SK-N-MC (cell line): ENCODE measurements around the gene WNT3.

Experiments
- DNase-seq: peaks from one replicate; pipeline ENCODE4 v3.0.0-alpha.2; 2011; ENCODE audit warnings: low read depth, low spot score
- H3K27ac ChIP-seq: fragments of 200-600 bp; sonication (generic); 2 replicates; pipeline ENCODE4 v1.5.1; 2016; ENCODE audit warnings: mixed run types
- H3K36me3 ChIP-seq: fragments of 200-600 bp; sonication (generic); 2 replicates; pipeline ENCODE4 v1.6.1; 2017; ENCODE audit warnings: antibody characterized with exemption, low read length, mixed read lengths; ENCODE audit not compliant: insufficient read depth
- H3K4me3 ChIP-seq: fragments of 200-600 bp; sonication (generic); 2 replicates; pipeline ENCODE4 v1.5.1; 2016
- H3K9ac ChIP-seq: fragments of 200-600 bp; sonication (generic); 2 replicates; pipeline ENCODE4 v1.8.0; 2017; ENCODE audit warnings: mixed run types, mixed read lengths; ENCODE audit not compliant: insufficient read length
- H3K9me3 ChIP-seq: fragments of 200-600 bp; sonication (generic); 2 replicates; pipeline ENCODE4 v1.6.1; 2017; ENCODE audit warnings: low read depth, mild to moderate bottlenecking, antibody characterized with exemption, low read length, moderate library complexity, mixed read lengths
- EZH2 ChIP-seq: fragments of 200-600 bp; sonication (generic); IDR thresholded peaks from one replicate; pipeline ENCODE4 v1.6.1; 2017; ENCODE audit warnings: antibody characterized with exemption
- FOXP2 ChIP-seq: optimal IDR thresholded peaks from 2 replicates; pipeline ENCODE3; 2011; ENCODE audit warnings: mild to moderate bottlenecking, moderate library complexity; ENCODE audit not compliant: insufficient read depth; ENCODE audit errors: extremely low read length, control extremely low read depth
- POLR2AphosphoS5 ChIP-seq: IDR thresholded peaks from 2 replicates; pipeline ENCODE4 v1.6.1; 2012; ENCODE audit warnings: mild to moderate bottlenecking, low read depth, low read length, borderline replicate concordance

Gene WNT3

GRCh38 chr17:46732754-46733398, 85.6 kb downstream of the WNT3 start:
- H3K9ac ChIP-seq, result no peak overlapping the region
- H3K9me3 ChIP-seq, result no peaks in the 10 kb centered on the region
- H3K36me3 ChIP-seq, result no peaks in the 10 kb centered on the region; the same call in 1 of the 2 replicates
- peak; percentile 73 for DNase-seq
- peak overlapping the region; percentile 74 for H3K4me3 ChIP-seq
- H3K27ac ChIP-seq, result peak overlapping the region; percentile 93
- TF ChIP-seq EZH2 (no peak), FOXP2 (peak; percentile 49)

GRCh38 chr17:46732160-46732559, 86.3 kb downstream of the WNT3 start:
- TF ChIP-seq POLR2AphosphoS5 (no peak), FOXP2 (no peak), EZH2 (no peak)
- H3K27ac ChIP-seq, result peak overlapping the region; percentile 93
- H3K9me3 ChIP-seq, result no peaks in the 10 kb centered on the region
- peak overlapping the region; percentile 74 for H3K4me3 ChIP-seq
- peak overlapping the region; percentile 52 for H3K9ac ChIP-seq
- no peaks in the 10 kb centered on the region; the same call in 1 of the 2 replicates for H3K36me3 ChIP-seq
- no peak for DNase-seq

- DNase-seq, result no peak
- no peak overlapping the region for H3K4me3 ChIP-seq
- H3K27ac ChIP-seq, result no peak overlapping the region
- TF ChIP-seq EZH2, result no peak
- no peak for TF ChIP-seq POLR2AphosphoS5
- no peak for TF ChIP-seq FOXP2
- no peak overlapping the region for H3K9ac ChIP-seq
- H3K36me3 ChIP-seq, result no peaks in the 10 kb centered on the region; the same call in 1 of the 2 replicates
- H3K9me3 ChIP-seq, result no peaks in the 10 kb centered on the region
Measured at GRCh38 chr17:46730679-46731078, 87.8 kb downstream of the WNT3 start.

GRCh38 chr17:46730026-46730425, 88.5 kb downstream of the WNT3 start:
- H3K4me3 ChIP-seq, result no peak overlapping the region
- H3K9me3 ChIP-seq, result no peaks in the 10 kb centered on the region
- no peak overlapping the region for H3K27ac ChIP-seq
- DNase-seq, result no peak
- TF ChIP-seq POLR2AphosphoS5 (no peak), EZH2 (no peak), FOXP2 (no peak)
- no peaks in the 10 kb centered on the region; the same call in 1 of the 2 replicates for H3K36me3 ChIP-seq
- H3K9ac ChIP-seq, result no peak overlapping the region

GRCh38 chr17:46727572-46728348, 90.7 kb downstream of the WNT3 start:
- Histone ChIP-seq H3K4me3 (no peak overlapping the region), H3K9ac (no peak overlapping the region), H3K9me3 (no peaks in the 10 kb centered on the region), H3K36me3 (no peaks in the 10 kb centered on the region; the same call in 1 of the 2 replicates), H3K27ac (no peak overlapping the region)
- TF ChIP-seq EZH2 (no peak), FOXP2 (no peak), POLR2AphosphoS5 (no peak)
- DNase-seq, result no peak

- Histone ChIP-seq H3K36me3 (no peaks in the 10 kb centered on the region; the same call in 1 of the 2 replicates), H3K27ac (no peak overlapping the region), H3K9me3 (no peaks in the 10 kb centered on the region), H3K9ac (no peak overlapping the region), H3K4me3 (no peak overlapping the region)
- DNase-seq, result no peak
- TF ChIP-seq EZH2, result no peak
Measured at GRCh38 chr17:46726206-46726605, 92.3 kb downstream of the WNT3 start.

GRCh38 chr17:46722662-46723285, 95.7 kb downstream of the WNT3 start:
- no peak for TF ChIP-seq EZH2
- no peak for TF ChIP-seq POLR2AphosphoS5
- TF ChIP-seq FOXP2, result no peak
- no peak overlapping the region for H3K4me3 ChIP-seq
- no peaks in the 10 kb centered on the region for H3K36me3 ChIP-seq
- DNase-seq, result no peak
- H3K9me3 ChIP-seq, result no peaks in the 10 kb centered on the region
- no peak overlapping the region for H3K9ac ChIP-seq
- no peak overlapping the region for H3K27ac ChIP-seq

GRCh38 chr17:46720408-46720807, 98.1 kb downstream of the WNT3 start:
- TF ChIP-seq POLR2AphosphoS5 (peak; percentile 63; the same call in 1 of the 2 replicates), EZH2 (no peak), FOXP2 (no peak)
- Histone ChIP-seq H3K9me3 (no peaks in the 10 kb centered on the region), H3K27ac (no peak overlapping the region), H3K9ac (no peak overlapping the region), H3K4me3 (peak overlapping the region; percentile 41; the same call in 1 of the 2 replicates), H3K36me3 (peaks cover 4% of the 10 kb centered on the region; the same call in 1 of the 2 replicates)
- peak; percentile 76 for DNase-seq
